ENCODE data around the gene MGAT4C.
"Not testable (repeated sequence)": the region's sequence is repeated elsewhere in the genome, so short reads cannot be mapped to it uniquely, and the experiment has no call there.

Gene MGAT4C

DNA sequence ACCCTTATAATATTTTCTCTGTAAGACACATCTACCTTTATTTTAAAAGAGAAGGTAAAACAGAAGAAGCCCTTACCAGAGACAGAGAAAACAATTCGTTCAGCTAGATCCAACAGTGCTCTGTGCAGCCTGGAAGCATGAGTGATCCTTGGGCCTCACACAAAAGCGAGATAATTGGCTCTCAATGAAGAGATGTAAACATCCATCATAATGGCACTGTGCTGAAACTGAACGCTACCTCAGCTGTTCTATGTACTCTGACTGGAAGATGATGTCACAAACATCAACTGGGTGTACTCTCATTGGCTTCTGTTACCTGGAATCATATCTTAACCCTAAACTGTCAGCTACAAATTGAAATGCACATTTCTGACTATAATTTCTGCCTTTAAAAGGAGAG lies at the start of gene MGAT4C:
TSS of gene MGAT4C (minus strand) at position 229 of the 400 bp plus-strand sequence.
- DNase-seq, result no peak

DNA sequence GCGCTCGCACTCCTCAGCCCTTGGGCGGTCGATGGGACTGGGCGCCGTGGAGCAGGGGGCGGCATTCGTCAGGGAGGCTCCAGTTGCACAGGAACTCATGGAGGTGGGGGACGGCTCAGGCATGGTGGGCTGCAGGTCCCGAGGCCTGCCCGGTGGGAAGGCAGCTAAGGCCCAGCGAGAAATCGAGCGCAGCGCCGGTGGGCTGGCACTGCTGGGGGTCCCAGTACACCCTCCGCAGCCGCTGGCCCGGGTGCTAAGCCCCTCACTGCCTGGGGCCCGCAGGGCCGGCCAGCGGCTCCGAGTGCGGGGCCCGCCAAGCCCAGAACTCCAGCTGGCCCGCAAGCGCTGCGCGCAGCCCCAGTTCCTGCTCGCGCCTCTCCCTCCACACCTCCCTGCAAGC lies 40.2 kb upstream of the MGAT4C start:
- not testable (repeated sequence) for DNase-seq

DNA sequence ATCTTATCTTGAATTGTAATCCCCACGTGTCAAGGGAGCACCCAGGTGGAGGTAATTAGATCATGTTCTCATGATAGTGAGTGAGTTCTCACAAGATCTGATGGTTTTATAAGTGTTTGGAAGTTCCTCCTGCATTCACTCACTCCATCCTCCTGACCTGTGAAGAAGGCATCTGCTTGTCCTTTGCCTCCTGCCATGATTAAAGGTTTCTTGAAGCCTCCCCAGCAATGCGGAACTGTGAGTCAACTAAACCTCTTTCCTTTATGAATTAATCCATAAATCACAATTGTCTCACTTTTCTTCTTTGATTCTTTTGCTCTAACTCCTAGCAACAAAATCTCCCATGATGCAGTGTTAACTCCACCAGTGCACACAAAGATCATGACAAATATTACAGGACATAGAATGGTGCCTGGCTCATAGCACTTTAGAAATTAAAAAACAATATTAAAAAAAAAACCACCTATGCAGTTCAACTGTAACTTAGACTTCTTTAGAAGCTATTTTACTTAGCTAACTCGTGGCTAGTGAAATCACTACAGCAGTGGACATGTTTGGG lies 37.6 kb upstream of the MGAT4C start:
- no peak for DNase-seq

DNA sequence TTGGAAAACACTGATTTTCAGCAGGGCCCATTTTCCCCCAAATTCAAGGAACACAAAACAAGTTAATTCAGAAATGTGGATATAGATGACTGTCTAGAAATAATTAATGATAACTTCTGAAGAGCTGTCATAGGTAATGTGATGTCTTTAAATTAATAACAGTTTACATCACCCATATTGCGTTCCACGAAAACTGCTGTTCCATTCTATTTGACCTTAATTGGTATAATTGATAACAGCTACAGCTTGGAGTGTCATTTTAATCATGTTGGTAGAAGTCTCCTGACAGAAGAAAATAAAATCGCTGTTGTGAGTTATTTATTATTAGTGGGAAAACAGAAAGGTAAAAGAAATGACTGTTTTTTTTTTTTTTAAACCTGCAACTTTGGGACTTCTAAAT lies 36.3 kb upstream of the MGAT4C start:
- no peak for DNase-seq

DNA sequence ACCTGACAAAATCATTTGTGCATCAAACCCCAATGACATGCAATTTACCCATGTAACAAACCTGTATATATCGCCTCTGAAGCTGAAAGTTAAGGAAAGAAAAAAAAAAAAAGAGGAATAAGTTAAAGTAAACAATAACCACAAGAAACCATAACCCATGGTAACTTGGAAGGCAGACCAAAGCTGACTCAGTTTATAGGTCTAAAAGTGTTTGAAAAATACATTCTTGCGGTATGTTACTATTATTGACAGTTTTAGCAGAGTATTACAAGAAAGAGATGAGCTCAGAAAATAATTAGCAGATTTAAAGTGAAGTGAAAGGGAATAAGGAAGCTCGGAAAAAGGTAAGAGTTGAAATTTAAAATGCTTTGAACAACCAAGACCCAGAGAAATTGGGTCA lies 34.4 kb upstream of the MGAT4C start:
- no peak for DNase-seq

DNA sequence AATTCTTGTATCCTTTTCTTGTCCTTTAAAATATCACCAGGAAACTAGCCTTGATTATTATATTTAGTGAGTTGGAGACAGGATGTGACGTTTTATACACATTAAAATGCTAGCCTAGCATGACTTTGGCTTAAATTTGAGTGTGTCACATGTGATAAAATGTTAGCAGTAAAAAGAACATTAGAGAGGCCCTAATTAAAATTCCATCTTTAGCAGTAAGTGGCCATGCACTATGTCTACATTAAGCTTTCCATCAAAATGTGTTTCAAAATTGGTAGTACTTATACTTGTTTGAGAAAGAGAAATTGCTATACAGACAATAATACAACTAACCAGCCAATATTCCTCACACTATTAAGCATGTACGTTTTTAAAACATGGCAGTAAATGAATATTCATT lies 29.9 kb upstream of the MGAT4C start:
- no peak for DNase-seq

DNA sequence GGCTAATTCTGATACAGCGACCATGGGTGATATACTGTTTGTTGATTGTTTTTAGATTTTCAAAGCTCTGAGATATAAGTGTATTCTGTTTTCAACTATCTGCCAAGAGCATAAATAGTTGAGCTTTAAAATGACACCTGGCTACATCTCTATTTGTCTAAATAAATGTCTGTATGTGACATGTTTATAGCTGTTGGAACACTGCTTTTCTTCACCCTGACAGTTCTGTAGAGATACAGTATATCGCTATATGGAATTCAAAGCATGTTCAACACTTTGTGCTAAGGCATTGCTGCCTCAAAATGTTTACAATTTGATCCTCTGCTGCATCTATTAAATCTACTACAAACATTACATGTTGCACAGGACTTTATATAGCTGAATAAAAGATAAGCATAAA lies 27.4 kb upstream of the MGAT4C start:
- DNase-seq, result no peak

DNA sequence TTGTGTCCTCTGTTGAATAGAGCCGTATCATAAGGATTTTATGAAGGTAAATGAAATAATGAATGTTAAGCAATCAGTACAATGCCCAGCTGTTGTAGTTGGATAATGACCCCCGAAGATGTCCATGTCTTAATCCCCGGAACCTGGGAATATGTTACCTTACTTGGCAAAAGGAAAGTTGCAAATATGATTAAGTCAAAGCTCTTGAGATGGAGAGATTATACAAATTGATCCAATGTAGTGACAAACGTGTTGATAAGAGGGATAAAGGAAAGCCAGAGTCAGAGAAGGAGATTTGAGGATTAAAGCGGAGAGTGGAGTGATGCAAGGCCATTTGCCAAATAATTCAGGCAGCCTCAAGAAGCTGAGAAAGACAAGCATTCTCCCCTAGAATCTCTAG lies 19.2 kb upstream of the MGAT4C start:
- DNase-seq, result no peak

DNA sequence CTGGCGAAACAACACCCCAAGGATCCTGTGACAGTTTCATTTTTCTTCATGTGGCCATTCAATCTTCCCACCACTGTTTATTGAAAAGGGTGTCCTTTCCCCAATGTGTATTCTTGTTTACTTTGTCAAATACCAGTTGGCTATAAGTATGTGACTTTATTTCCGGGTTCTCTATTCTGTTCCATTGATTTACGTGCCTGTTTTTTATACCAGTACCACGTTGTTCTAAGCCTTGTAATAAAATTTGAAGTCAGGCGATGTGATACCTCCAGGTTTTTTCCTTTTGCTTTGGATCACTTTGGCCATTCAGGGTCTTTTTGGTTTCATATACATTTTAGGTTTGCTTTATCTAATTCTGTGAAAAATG lies 9.1 kb upstream of the MGAT4C start:
- DNase-seq, result no peak

DNA sequence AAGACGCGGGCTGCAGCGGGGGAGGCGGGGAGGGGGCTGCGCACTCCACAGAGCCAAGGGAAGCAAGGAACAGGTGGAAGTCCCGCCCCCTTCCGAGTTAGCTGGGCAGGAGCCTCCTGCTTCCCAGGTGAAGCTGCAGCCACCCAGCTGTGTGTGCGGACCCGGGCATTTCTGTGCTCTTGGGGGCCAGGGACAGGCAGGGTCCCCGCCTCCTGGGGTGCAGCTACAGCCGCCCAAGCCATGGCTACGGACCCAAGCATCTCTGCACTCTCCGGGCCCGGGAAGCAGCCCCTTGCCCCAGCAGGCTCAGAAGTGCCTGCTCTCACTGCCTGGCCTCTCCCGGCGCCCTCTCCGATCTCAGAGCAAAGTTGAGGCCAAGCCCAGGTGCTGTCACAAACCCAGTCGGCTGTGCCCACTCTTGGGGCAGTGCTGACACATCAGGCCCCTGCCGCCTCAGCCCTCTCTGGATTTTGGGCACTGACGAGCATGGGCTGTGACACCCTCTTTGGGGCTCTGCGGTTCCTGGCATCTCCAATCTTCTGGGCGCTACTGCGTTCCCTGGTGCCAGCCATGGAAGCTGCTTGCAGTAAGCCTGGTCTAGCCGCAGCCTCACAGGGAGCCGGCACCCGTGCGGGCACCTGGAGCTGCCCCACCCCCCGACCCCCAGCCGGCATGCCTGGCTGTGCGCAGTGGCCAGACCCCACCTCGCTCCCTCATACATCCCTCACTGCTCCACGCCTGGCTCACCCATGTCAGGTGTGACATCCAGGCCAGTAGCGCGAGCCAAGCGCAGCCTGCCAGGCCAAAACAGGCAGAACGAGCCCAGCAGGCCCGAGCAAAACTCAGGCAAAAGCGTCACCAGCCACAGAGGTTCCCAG lies 8.5 kb upstream of the MGAT4C start:
- DNase-seq, result no peak

DNA sequence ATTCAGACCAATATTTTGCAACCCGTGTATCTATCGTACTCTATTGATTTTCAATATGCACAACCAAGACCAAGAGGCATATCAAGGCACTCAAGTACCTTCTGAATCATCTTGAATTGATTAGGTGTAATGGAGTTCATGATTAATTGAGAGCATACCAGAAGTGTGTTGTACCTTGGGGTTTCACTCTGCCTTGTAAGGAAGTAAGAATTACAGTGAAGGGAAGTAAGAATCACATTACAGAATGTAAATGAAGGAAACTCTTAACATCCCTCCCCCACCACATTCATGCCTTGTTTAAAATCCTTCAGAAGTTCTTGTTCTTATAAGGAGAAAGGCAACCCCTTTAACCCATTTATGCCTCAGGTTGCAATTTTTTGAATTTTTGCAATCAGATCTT lies 5.4 kb upstream of the MGAT4C start:
- DNase-seq, result no peak

DNA sequence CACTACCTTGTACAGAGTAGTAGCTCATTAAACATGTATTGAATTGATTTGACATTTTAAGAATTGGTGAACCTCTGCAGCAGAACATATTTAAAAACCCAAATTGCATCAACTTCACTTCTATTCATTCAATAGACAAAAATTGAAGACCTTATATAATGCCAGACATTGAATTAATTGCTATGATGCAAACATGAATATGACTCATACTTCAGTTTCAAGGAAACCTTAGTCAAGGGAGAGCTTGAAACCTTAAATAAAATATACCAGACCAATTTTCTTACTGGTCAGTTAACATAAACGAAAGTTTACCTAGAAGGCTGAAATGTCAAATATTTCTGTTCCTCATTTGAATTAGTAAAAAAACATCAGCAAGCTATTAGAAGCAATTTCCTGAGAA lies 5.0 kb upstream of the MGAT4C start:
- no peak for DNase-seq

DNA sequence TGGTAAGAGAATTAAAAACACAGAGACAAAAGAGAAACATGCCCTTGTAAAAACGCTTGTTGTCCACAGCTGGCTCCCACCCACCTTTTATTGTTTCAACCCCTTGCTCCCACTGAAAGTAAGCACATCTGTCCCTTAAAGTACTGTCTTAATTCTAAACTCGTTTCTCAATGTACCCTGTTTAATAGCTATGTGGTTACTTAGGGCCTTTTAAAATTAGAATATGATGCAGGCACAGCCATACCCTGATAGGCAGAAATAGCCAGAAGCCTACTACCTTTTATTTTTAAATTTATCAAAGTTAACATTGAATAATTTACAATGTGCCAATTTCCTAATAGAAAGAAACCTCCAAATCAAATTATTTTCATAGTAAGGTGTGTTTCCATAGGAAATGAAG lies 4.0 kb upstream of the MGAT4C start:
- no peak for DNase-seq

DNA sequence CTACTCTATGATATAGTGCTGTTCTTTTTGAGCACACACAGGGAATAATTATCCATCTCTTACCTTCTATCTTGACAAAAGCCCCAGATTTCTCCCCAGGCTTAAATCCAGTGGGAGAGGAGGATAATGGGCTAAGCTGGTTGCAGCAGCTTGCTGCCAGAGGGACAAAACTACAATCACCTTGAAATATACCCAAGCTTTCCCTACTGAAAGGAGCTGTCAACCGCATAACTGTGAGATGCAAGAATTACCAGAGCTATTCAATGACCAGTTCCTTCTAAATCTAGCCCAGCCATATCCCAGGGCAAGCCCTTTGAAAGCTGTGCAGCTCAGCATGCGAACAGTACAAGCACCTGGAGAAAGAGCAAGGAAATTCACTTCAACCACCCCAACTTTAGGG lies 943 bp upstream of the MGAT4C start:
- no peak for DNase-seq

DNA sequence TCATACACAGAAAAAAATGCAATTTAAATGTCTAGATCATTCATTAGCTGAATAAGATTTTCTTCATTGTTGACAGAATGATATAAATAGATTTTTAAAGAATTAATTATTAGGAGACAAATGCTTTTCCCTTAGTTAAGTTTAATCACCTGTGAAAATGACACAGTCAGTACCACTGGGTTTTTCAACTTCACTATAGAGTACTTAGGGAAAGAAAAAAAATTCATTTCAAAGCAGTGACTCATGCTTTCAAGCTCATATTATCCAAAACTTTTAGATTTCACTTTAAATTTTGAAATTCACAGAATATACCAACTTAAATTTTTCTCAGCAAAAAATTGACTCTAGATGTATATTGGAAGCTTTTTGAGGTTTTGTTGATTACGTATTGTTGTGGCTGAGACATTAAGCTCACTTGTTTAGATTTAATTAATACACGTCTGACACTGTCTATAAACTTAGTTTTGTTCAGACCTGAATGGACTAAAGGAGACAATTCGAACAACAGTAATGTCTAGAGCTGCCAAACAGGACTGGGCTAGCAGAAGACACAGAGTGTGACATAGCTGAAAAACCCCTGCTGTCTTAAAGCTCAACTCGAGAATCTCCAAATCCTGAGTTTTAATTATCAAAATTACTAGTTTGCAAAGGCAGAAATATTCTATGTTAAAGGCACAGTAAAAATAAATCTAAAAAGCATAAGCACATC lies 1.6 kb downstream of the MGAT4C start:
- DNase-seq, result no peak

DNA sequence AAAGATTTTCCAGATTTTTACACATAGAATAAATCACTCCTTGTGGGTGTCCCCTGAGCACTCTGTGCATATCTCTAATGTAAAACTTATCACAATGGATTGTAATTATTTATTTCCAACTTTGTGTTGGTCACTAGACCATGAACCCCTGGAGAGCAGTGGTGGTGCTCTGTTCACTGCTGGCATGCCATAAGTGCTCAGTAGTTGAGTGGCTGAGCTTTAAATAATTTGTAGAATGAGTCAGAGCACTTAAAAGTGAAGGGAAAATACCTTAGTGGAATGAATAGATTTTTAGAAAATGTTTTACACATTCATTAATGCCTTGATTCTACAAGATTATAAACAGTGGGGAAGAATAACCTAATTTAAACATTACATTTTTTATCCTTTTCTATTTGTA lies 6.3 kb downstream of the MGAT4C start:
- DNase-seq, result no peak

DNA sequence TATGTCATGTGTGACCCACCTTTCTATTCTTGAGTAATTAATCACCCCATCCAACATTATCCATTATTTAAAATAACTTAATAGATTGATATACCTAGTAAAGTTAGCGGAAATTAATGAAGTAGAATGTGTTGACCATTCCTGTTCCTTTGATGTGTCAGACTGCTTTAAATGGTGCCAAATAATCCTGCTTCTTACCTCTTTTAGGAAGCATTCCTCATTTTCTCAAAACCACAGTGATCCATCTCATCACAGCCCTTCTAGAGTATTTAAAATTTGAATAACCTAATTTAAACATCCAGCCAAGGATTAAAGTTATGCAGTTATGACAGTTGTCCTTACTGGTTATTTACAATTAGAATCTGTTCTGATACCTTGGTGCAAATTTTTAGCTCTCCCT lies 6.9 kb downstream of the MGAT4C start:
- DNase-seq, result no peak

DNA sequence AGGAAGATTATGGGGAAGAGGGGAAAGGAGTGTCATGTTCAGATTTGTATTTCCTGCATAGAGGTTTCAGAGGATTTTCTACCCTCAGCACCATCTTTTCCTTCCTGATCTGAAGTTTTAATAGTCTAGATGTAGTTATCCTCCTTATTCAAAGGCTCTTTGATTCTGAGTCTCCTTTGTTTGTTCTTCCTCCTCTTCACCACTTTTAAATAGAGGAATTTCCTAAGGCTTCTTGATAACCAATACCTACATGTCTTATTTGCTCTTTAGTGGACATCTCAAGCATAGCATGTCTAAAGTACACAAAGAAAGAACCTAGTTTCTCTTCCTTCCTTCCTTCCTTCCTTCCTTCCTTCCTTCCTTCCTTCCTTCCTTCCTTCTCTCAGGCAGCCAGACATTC lies 8.3 kb downstream of the MGAT4C start:
- no peak for DNase-seq

DNA sequence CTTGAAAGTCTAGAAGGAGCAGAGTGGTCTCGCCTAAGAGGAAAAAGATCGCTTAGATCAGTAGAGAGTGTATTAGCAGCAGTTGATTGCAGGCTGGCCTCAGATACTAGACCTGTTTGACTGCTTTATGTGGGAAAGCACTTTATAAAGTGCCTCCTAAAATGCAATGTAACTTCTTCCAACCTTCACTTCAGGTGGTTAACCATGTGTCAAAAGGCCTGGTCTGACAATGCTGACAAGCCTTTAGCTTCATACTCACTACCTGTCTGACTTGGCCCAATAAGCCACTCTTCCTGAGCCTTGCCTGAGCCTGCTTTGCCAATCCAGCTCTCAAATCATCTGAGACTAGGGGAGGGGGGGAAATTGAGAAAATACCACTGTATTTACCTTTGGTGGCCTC lies 14.6 kb downstream of the MGAT4C start:
- no peak for DNase-seq

DNA sequence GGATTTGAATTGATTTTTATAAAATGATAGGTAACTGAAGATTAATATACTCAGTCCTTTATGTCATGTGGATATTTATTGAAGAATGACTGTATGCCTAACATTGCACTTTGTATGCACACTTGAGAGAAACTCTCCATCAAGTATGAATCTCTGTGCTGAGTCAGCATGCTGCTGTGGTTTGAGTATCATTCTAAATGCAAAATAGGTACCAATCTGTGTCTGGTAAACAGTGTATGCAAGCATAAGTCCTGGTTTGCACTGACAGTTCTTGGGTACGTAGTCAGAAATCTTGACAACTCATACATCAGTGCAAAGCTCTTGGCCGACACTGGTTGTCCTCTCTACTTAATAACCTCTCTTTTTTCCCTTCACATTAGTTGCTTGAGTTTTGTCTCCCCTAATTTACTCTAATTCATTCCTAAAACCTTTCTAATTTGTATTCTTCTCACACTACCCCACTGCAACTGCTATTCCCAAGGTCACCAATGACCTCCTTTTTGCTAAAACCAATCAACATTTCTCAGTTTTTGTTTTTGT lies 21.8 kb downstream of the MGAT4C start:
- no peak for DNase-seq

DNA sequence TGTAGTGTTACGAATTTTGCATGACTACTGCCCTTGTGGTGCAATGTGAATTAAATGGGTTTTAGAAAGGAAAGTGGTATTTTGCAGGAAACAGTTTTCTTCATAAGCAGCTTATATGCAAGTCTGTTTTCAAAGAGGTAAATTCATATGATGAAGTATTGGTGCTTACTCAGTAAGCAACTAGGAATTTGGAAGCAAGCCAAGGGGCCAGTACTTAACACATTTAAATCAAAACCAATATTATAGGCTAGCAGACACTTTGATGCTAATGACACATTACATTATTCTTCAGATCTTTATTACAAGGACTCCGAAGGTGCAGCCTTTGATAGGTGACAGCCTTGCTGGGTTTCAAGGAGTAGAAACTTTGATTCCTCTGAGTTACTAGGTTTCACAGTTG lies 23.1 kb downstream of the MGAT4C start:
- no peak for DNase-seq

DNA sequence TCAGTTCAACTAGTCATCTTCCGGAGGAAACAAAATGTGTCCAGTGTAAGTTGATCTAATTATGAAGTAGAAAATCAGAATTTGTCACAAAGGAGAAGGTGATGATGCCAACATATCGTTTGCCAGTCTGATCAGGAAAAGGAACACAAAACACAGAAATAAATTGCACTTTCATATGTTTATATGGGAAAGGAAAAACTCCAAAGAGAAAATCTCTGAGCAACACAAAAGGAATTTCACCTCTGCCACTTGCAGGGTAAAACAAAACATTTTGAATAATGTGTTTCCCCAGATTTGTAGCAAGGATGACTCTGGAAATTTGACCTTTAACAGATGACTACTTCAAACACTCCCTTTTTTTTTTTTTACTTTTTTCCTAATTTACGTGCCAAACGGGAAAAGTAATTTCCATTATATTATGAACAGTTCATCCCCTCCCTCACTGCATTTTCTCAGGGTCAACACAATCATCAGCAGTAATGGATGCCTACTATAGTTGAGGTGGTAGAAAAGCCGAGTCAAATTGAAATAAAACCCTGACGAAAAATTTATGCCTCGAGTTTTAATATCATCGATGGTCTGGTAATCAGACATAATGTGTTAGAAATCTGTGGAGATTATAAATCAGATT lies 25.6 kb downstream of the MGAT4C start:
- DNase-seq, result no peak

DNA sequence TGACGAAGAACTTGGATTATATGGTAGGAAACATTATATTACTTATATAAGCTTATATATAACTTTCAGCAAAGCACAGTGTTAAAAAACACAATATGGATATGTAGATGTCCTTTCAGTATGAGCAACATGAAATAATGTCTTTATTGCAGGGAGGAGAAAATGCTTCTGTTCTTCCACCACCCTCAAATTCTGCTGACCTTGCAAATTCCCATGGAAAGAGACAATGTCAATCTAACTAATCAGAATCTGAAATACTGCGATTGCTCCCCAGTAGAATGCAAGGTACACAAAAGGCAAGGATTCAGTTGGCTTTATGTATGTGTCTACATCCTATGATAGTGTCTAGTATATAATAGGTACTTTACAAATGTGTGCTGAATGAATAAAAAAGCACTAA lies 26.4 kb downstream of the MGAT4C start:
- no peak for DNase-seq

DNA sequence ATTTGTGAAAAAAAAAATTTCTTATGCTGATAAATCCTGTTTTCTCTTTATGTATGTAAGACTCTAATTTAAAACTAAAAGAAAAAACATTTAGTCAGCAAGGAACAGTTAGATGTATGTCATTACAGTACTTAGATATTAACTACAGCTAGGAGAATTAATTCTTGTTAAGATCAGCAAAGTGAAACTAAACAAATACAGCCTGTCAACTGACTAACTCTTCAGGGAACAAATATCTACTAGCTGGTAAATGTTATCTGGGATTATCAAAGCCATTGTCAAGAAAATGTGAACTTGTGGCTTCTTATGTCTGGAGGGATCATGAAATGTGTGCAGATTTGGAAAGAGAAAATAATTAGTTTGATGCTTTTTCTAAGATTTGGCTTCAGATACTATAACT lies 27.5 kb downstream of the MGAT4C start:
- DNase-seq, result no peak
